GM19397 (cell line): ENCODE data around the gene PCYOX1L.
"Not testable (repeated sequence)": the region's sequence is repeated elsewhere in the genome, so short reads cannot be mapped to it uniquely, and the experiment has no call there.

Experiments
- ATAC-seq: cut with Tn5 transposase; IDR thresholded peaks from one replicate; pipeline ENCODE4 v1.9.1; 2021; ENCODE audit warnings: mild to moderate bottlenecking, moderate library complexity; ENCODE audit not compliant: unreplicated experiment

Gene PCYOX1L

DNA sequence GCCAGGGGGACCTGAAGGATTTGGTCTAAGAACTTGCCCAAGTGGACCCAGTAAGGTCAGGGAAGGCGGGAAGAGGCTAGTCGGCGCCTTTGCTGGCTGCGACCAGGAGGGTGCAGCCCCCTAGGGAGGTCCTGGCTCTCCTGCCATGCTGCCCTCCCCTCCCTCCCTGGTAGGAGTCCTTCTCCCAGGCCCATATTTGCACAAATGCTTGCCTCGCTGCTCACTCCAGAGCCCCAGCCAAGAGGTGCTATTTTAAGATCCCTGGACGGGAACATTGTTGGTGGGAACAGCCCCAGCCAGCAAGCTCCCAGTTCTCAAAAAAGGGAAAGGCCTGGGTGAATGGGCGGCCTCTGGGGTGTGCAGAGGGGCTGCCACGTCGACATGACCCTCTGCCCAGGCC lies 25.6 kb downstream of the PCYOX1L start:
- ATAC-seq = no peak

DNA sequence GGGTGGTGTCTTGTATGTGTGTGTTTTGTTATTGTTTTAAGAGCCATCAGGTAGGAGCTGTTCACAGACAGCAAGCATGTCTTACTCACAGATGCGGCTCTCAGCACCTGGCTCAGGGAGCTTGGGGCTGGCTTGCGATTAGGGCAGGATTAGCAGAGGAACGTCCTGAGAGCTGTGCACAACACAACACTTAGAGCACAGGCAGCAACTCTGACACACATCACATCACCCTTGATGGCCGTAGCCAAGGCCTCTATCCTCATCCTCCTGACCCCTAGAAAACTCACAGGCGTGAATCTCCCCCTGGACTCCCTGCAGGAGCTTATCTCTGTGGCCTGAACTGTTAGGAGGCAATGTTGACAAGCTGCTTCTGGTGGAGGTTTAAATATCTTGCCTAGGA lies 28.3 kb downstream of the PCYOX1L start:
- no peak for ATAC-seq

DNA sequence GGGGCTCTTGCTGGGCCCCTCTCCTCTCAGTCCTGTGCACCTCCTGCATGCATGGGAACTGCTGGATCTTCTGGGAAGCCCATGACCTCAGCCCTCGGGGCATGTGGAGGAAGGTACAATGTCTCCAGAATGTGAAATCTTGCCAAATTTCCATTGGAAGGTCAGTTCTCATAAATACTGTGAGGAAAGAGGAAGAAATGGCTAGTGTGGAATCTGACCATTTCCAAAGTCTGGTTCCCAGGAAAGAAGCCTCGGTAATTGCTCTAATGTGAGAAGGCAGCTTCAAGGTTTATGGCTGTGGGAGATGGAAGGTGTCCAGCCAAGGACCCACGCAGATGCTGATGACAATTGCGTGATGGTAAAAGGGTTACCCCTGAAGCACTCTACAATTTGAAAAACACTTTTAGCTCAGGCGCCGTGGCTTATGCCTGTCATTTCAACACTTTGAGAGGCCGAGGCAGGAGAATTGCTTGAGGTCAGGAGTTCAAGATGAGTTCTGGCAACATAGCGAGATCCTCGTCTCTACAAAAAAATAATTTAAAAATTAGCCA lies 29.3 kb downstream of the PCYOX1L start:
- ATAC-seq = no peak

DNA sequence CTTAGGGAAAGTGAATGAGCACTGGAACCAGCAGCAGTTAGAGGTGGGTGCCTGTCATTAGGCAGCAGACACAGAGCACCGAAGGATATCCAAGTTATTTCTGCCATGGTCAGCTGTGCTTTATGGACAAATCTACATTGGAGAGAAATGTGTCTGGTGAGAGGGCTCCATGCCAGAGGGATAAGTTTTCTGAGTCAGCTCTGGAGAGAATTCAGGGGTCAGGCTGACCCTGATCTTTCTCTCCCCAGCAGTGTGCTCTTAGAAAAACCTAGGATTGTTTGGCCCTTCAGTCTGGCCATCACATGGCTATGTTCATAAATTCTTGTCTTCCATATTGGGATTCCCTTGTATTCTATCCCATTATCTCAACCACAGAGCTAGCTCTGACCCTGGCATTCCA lies 30.1 kb downstream of the PCYOX1L start:
- ATAC-seq = no peak

DNA sequence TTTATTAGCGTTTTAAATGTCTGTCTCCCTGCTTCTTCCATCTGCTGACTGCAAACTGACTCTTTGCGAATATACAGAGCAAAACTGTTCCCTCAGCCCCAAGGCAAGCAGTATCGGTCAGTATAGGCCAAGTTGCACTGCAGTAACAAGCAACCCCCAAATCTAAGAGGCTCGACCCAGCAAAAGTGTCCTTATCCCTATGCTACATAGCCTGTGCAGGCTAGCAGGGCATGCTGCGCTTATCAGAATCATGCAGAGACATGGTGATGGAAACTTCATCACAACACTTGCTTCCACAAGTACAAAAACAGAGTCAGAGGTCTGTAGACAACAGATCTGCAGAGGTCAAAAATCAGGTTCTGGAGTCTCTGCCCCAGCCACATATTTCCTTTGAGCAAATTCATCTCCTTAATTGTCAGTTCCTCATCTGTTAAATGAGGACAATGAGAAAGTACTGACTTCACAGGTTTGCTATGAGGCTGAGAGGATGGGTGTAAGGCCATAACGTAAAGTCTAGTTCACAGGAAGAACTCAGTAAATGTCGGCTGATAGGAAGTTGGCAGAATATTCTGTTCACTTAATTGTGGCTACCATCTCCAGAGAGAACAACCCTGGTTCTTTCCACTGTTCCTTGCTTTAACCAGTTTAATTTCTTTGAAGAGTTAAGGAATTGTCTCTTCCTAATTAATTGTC lies 30.8 kb downstream of the PCYOX1L start:
- no peak for ATAC-seq

DNA sequence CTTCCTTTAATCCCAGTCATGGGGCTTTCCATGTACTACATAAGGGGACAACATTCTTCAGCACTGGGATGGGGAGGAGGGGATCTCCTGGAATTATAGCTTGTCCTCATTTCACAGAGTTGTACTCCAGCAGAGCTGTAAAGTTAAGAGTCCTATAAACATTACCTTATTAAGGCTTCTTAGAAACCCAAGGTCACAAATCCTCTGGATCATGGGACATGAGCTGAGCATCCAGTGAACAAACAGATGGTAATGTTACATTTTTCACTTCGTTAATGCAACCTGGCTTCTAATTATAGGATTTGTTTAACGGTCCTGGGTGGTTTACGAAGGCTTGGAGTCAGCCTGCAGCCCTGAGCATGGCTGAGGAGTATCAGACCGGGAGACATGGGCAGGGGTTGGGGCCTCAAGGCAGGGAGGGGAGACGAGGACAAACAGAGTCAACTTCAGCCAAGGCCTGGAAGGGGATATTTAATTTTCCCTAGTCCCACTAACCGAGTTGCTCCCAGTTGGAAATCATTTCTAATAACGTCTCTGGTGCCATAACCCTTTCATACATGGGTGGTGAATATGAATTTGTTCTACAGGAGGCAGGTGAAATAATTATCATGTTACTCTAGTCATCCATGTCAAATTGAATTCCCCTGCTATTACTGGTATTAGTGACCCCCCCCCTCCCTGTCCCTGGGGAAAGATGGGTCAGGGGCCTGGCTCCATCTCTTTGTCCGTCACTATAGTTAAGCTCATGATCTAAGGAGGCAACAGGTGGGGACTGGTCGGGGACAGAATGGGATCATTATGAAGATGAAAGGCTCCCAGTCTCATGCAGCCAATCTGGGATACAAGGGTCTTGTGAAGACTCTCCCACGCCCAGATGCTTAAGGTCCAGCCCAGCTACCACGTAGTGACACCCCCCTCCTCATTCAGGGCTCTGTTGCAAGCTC lies 32.0 kb downstream of the PCYOX1L start:
- ATAC-seq = no peak

DNA sequence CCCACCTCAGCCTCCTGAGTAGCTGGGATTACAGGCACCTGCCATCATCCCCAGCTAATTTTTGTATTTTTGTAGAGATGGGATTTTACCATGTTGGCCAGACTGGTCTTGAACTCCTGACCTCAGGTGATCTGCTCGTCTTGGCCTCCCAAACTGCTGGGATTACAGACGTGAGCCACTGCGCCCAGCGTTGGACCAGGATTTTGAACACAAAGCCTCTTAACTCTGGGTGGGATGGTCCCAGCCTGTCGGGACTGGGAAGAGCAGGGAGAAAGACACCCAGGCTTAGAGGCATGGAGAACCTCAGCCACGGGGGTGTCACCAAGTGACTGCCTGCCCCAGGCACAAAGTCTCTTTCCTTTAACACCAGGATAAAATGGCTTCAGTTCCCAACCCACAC lies 33.2 kb downstream of the PCYOX1L start:
- ATAC-seq = not testable (repeated sequence)

DNA sequence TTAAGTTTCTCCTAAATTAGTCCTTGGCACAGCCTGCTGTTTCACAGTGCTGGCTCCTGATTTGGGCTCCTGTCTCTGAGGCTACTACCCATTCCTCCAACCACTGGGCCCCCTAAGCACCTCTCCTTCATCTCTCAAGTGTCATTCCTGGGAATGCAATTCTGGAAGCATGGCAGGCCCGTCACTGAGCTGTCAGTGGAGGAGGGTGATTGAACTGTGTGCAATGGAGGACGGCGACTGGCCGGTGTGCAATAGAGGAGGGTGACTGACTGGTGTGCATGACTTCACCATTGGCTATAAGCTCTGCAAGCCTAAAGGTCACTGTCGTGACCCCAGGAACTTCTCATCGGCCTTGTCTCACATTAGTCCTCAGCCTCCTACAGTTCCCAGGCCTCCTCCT lies 33.7 kb downstream of the PCYOX1L start:
- ATAC-seq = no peak

DNA sequence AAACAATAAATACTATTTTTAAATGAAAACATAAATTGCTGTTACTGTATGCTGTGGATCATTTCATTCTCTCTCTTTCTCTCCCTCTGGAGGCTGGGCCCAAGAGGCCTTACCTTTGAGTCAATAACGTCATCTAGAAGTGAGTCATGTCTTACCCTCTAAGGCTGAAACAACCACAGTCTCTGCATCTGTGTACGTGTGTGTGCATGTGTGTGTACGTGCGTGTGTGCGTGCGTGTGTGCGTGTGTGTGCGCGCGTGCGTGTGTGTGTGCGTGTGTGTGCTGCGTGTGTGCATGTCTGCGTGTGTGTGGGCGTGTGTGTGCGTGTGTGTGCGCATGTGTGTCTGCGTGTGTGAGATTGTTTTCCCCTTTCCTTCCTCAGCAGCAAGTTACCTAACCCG lies 34.9 kb downstream of the PCYOX1L start:
- no peak for ATAC-seq

DNA sequence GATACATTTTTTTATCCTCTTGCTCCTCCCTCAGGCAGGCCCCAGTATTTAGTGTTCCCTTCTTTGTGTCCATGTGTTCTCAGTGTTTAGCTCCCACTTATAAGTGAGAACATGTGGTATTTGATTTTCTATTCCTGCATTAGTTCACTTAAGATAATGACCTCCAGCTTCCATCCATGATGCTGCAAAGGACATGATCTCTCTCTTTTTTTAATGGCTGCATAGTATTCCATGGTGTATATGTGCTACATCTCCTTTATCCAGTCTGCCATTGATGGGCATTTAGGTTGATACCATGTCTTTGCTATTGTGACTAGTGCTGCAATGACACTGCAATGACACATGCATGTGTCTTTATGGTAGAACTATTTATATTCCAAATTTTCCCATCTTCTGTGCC lies 37.1 kb downstream of the PCYOX1L start:
- not testable (repeated sequence) for ATAC-seq

DNA sequence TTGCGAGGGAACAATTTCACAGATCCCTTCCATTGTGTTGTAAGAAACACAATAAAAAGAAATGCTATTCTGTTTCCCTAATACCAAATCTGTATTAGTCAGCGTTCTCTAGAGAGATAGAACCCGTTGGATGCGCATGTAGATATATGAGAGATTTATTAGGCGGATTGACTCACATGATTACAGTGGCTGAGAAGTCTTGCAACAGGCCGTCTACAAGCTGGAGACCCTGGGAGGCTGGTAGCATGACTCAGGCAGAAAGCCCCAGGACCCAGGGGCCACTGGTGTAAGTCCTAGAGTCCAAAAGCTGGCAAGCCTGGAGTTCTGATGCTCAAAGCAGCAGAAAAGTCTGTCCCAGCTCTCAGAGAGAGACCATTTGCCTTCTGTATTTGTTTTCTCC lies 39.7 kb downstream of the PCYOX1L start:
- no peak for ATAC-seq

DNA sequence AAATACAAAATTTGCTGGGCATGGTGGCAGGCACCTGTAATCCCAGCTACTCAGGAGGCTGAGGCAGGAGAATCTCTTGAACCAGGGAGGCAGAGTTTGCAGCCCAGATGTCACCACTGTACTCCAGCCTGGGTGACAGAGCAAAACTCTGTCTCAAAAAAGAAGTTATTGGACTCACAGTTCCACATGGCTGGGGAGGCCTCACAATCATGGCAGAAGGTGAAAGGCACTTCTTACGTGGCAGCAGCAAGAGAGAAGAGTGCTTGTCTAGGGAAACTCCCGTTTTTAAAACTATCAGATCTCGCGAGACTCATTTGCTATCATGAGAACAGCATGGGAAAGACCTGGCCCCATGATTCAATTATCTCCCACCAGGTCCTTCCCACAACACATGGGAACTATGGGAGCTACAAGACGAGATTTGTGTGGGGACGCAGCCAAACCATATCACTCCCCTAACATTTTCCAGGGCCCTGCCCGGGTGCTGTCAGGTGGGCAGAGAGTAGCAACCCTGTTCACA lies 41.0 kb downstream of the PCYOX1L start:
- not testable (repeated sequence) for ATAC-seq

DNA sequence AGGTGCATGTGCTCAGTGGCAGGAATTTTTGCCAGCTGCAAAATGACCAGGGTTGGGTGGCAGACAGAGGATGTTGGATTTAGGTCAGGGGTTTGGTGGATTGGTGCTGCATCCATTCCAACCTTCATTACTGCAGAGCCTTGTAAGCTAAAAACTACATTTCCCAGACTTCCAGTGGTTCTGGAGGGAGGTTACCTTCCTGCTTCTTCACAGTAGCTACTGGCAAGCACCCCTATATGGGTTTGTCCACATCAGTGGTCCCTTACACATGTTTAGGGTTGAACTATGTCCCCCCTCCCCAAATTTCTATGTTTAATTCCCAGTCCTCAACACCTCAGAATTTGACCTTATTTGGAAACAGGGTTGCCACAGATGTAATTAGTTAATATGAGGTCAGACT lies 41.9 kb downstream of the PCYOX1L start:
- no peak for ATAC-seq

DNA sequence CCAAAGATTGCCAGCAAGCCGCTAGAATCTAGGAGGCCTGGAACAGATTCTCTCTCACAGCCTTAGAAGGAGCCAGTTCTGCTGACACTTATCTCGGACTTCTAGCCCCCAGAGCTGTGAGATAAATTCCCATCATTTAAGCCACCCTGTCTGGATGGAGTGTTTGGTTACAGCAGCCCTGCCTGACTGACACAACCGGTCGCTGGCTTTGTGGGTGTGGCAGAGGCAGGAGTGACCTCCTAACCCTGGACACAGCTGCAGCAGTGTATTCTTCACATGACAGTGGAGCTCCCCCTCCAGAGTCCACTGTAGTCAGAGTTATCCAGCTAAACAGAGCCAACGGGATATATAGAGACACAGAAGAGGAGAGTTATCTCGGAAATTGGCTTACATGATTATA lies 42.5 kb downstream of the PCYOX1L start:
- no peak for ATAC-seq

DNA sequence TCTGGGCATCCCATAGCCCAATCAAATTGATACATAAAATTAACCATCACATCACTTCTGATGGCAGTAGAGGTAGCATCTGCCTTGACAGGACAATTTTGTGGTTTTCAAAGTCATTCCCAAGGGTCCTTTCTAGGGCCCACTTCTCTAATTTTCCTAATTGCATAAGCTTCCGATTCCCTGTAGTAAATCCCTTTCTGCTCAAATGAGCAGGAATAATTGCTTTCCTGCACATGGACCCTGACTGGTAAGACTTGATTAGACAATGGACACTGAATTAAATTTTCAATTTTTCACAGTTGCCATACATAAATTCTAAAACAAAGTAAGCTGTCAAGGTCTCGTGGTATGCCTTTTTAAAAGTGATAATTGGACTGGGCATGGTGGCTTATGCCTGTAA lies 43.2 kb downstream of the PCYOX1L start:
- ATAC-seq = no peak

DNA sequence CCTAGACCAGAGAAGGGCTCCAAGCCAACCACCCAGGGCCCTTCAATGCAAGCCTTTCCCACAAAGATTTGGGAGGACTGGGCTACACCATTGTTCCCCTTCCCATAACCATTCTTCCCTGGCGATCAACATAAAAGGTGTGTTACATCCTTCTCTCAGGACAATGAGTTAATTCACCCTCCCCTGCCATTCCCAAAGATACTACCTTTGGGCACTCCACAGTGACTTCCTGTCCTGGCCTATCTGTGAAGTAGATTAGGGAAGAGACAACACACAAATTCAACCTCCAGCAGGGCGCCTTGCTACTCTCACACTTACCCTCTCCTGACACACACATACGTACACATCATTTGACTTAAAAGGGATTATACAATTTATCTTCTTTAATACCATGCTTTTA lies 44.4 kb downstream of the PCYOX1L start:
- no peak for ATAC-seq

DNA sequence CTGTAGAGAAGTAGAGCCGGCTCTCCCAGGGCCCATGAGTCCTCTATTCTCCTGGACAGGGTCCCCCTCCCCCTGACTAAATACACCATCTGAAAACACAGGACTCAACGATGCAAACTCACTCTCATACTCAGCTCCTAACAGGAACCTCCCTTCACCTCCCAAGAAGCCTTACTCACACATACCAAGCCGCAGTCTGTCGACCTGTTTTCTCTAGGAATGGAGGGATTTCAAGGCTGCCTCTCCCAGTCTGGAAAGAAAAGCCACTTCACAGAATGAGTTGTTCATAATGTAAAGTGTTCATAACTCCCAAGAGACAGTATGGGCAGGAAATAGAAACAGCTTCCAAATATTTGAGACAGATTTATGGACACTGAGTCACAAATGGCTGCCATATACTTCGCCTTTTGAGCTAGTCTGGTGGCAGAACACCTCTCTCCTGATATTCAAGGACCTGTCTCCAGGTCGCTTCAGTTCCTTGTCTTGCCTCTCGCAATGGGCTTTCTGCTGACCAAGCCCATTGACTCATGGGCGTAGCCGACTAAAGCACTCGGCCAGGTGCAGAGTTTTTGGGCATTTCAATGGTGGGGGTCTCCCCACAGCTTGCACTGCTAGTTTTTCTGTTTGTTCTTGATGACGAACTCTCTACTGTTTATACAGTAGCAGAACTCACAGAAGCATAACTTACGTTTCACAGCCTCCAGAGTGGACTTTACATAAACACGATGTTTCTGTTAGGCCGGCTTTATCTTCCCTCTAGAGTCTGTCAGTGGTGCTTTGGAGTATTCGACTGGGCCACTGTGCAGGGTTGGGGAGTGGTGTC lies 46.3 kb downstream of the PCYOX1L start:
- ATAC-seq = no peak

DNA sequence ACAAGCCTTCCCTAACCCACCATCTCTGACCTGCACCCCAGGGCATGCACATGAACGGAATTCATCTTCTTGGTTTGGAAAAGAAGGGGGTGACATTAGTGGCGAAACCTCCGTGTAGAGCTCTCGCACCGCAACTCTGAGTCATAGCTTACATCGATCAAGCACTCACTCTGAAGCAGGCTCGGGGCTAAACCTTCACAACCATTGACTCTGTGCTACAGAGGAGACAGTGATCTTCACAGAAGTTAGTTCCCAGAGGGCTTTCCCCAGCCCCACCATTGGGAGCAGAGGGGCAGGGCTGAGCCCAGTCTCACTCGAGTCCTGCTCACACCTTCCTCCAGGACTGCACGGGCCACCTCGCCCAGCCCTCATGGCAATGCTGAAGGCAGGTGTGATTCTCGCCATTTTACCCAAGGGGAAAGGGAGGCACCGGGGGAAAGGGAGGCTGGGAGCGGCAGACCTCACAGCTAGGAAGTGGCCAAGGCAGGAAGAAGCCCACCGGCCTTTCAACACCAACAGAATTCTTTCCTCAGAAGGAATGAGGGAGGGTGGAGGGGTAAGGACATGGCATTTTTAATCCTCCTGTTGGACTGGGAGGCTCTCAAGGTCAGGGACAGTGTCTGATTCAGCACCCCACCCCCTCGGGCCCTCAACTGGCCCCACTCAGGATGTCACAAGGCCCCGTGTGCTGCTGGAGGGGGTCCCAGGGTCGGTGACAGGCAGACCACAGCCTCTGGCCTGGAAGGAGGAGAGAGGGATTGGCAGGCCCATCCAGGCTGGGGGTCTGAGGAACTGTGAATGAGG lies 47.1 kb downstream of the PCYOX1L start:
- no peak for ATAC-seq

DNA sequence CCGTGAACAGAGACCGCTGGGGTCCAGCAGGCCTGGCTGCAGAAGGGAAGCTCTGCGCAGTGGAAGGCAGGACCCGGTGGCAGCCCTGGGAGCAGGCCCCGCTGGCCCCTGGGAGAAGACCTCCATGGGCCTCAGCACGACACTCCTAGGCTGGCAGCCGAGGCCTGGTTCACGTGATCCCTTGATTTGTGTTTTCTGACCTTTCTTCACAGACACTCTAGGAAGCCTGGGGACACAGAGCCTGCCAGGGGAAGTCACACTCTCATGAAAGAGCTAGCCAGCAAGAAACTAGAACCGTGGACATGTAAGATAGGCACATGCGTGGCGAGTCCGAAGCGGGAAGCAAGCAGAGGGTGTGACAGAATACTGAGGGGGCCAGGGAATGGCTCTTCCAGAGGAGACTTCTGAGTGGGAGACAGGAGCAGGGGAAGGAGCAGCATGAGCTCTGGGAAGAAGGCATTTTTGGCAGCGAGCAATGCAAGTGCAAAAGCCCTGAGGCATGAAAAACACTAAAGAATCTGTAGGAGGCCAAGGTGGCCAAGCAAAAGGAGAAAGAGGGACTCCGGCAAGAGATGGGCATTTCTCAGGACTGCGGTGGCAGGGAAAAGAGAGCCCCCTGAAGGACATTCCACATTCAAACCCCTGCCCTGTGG lies 47.8 kb downstream of the PCYOX1L start:
- no peak for ATAC-seq
